ENCODE measurements around the gene TPD52L2.
A peak's percentile ranks its signal among the peaks of the same experiment; 100 is the strongest.
"Not testable (repeated sequence)": the region's sequence is repeated elsewhere in the genome, so short reads cannot be mapped to it uniquely, and the experiment has no call there.

Gene TPD52L2

DNA sequence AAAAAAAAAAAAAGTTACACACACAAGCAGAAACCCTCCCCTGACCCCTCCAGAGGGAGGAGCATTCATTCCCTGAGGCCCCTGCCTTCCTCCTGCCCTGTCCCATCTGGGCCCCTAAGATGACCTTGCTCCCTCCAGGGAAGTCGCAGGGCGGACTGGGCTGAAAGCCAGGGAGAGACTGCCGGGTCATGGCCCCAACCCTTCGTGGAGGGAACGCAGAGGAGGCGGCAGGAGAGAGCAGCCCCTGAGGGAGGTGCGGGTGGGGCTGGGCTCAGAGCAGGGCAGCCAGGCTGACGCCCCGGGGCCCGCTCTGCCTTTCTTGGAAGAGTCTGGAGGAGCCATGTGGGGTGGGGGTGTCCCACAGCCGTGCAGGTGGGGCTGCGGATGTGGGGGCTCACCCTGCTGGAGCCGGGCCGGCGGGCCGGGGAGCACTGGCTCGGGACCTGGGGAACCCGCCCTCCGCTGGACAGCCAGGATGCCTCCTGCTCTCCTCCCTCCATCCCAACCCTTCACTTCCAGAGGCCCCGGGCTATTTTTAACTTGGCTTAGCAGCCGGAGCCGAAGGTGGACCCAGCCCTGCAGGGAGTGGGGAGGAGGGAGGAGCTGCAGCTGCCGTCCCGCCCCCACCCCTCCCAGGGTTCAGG lies 18.8 kb upstream of the TPD52L2 start:
- no peak overlapping the region for H3K9ac ChIP-seq (ENCODE audit: low read depth in 1 of 2, low read length in 2 of 2)
- H3K9me3 ChIP-seq (ENCODE audit: control insufficient read depth in 1 of 2, low read length in 2 of 2): peaks cover 0 to 2% of the 10 kb centered on the region in 2 donors
- no peaks in the 10 kb centered on the region for H3K36me3 ChIP-seq (ENCODE audit: control insufficient read depth in 1 of 2, insufficient read depth in 2 of 2, low read length in 2 of 2)
- H3K27ac ChIP-seq (ENCODE audit: low read depth, low read length): peak overlapping the region; percentile 20
- H3K4me1 ChIP-seq (ENCODE audit: control insufficient read depth in 1 of 2, insufficient read depth in 2 of 2, low read length in 2 of 2): peaks cover 0 to 6% of the 10 kb centered on the region in 2 donors
- H3K4me3 ChIP-seq (ENCODE audit: low read depth in 1 of 2, low read length in 2 of 2): no peak overlapping the region
- peaks cover 27 to 32% of the 10 kb centered on the region in 2 donors for H3K27me3 ChIP-seq (ENCODE audit: control insufficient read depth in 1 of 2, insufficient read depth in 2 of 2, low read length in 2 of 2)

DNA sequence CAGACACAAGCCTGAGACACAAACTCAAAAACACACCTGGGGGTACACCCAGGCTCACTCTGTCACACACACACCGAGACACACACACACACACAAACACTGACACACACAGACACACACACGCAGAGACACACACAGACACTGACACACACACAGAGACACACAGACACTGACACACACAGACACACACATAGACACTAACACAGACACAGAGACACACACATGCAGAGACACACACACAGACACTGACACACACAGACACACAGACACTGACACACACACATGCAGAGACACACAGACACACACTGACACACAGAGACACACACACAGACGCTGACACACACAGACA lies 18.2 kb upstream of the TPD52L2 start:
- Histone ChIP-seq H3K9me3 (ENCODE audit: control insufficient read depth in 1 of 2, low read length in 2 of 2) (peaks cover 0 to 2% of the 10 kb centered on the region in 2 donors), H3K9ac (ENCODE audit: low read depth in 1 of 2, low read length in 2 of 2) (no peak overlapping the region), H3K27me3 (ENCODE audit: control insufficient read depth in 1 of 2, insufficient read depth in 2 of 2, low read length in 2 of 2) (peaks cover 27 to 32% of the 10 kb centered on the region in 2 donors), H3K27ac (ENCODE audit: low read depth, low read length) (no peak overlapping the region), H3K36me3 (ENCODE audit: control insufficient read depth in 1 of 2, insufficient read depth in 2 of 2, low read length in 2 of 2) (no peaks in the 10 kb centered on the region), H3K4me1 (ENCODE audit: control insufficient read depth in 1 of 2, insufficient read depth in 2 of 2, low read length in 2 of 2) (peaks cover 0 to 6% of the 10 kb centered on the region in 2 donors), H3K4me3 (ENCODE audit: low read depth in 1 of 2, low read length in 2 of 2) (no peak overlapping the region)

DNA sequence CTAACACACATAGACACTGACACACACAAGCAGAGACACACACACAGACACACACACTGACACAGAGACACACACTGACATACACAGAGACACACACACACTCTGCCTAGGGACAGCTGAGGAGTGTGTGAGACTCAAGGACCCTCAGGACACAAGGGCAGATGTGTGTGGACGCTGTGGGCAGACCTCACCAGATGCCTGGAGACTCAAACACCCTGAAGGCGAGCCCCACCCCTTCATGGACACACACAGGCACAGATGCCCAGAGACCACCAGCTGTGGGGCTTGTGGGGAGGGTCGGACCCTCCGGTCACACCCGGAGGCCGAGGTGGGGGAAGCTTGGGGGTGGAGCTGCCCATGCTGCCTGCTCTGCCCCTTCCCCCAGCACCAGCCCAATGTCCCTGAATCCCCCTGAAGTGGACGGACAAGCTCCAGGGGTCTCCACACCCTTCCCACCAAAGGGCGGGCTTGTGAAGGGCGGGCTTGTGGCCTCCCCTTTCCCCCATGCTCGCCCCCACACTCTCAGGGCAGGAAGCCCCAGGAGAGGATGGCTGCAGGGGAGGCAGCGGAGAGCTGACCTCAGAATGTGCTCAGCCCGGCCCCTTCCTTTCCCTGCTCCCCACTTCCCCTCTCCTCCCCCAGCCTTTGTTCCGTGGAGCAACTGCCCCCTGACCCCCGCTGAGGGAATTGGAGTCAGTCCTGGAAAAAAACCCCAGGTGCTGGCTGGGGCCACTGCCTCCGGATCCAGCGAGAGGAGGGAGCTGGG lies 17.6 kb upstream of the TPD52L2 start:
- H3K9me3 ChIP-seq (ENCODE audit: control insufficient read depth in 1 of 2, low read length in 2 of 2): peaks cover 0 to 2% of the 10 kb centered on the region in 2 donors
- H3K36me3 ChIP-seq (ENCODE audit: control insufficient read depth in 1 of 2, insufficient read depth in 2 of 2, low read length in 2 of 2): no peaks in the 10 kb centered on the region
- peaks cover 27 to 29% of the 10 kb centered on the region in 2 donors for H3K27me3 ChIP-seq (ENCODE audit: control insufficient read depth in 1 of 2, insufficient read depth in 2 of 2, low read length in 2 of 2)
- peak overlapping the region; percentile 54 for H3K27ac ChIP-seq (ENCODE audit: low read depth, low read length)
- no peak overlapping the region for H3K4me3 ChIP-seq (ENCODE audit: low read depth in 1 of 2, low read length in 2 of 2)
- no peak overlapping the region for H3K9ac ChIP-seq (ENCODE audit: low read depth in 1 of 2, low read length in 2 of 2)
- peaks cover 0 to 6% of the 10 kb centered on the region in 2 donors for H3K4me1 ChIP-seq (ENCODE audit: control insufficient read depth in 1 of 2, insufficient read depth in 2 of 2, low read length in 2 of 2)

DNA sequence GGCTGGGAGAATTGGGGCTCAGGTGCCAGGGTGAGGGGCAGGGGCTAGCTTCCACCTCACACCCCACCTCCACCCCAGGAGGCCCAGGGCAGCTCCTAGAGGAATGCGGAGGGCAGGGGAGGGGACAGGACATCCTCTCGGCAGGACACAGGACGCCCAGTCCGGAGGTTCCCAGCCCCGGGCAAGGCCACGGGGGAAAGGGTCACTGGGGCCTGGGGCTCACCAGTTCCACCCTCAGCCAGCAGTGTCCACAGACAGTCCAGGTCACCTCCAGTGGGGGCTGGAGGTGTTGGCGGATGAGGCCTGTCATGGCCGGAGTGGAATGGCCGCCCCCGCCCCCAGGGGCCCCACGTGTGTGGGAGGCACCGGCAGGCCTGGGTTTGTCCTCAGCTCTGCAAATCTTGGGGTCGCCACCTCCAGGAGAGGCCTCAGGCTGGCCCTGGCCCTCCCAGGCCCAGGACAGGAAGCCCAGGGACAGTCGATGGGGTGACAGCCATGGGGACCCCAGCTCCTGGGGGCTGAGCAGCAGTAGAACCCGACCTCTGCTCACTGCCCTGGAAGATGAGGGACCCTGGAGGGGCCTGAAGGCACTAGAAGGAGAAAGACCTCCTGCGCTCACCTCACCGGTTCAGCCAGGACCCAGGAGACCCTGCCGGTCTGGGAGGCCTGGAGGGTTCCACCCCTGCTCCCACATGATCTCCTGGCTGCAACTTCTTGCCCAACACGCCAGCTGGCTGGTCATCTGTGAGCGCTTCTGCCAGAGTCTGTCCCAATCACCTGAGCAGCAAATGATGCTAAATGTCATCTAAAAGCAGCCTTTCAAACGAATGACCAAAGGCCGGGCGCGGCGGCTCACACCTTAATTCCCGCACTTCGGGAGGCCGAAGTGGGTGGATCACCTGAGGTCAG lies 16.8 kb upstream of the TPD52L2 start:
- Histone ChIP-seq H3K4me3 (ENCODE audit: low read depth in 1 of 2, low read length in 2 of 2) (no peak overlapping the region), H3K9me3 (ENCODE audit: control insufficient read depth in 1 of 2, low read length in 2 of 2) (peaks cover 0 to 2% of the 10 kb centered on the region in 2 donors), H3K9ac (ENCODE audit: low read depth in 1 of 2, low read length in 2 of 2) (no peak overlapping the region), H3K27ac (ENCODE audit: low read depth, low read length) (no peak overlapping the region), H3K27me3 (ENCODE audit: control insufficient read depth in 1 of 2, insufficient read depth in 2 of 2, low read length in 2 of 2) (peaks cover 24 to 27% of the 10 kb centered on the region in 2 donors), H3K4me1 (ENCODE audit: control insufficient read depth in 1 of 2, insufficient read depth in 2 of 2, low read length in 2 of 2) (peaks cover 0 to 6% of the 10 kb centered on the region in 2 donors), H3K36me3 (ENCODE audit: control insufficient read depth in 1 of 2, insufficient read depth in 2 of 2, low read length in 2 of 2) (no peaks in the 10 kb centered on the region)

DNA sequence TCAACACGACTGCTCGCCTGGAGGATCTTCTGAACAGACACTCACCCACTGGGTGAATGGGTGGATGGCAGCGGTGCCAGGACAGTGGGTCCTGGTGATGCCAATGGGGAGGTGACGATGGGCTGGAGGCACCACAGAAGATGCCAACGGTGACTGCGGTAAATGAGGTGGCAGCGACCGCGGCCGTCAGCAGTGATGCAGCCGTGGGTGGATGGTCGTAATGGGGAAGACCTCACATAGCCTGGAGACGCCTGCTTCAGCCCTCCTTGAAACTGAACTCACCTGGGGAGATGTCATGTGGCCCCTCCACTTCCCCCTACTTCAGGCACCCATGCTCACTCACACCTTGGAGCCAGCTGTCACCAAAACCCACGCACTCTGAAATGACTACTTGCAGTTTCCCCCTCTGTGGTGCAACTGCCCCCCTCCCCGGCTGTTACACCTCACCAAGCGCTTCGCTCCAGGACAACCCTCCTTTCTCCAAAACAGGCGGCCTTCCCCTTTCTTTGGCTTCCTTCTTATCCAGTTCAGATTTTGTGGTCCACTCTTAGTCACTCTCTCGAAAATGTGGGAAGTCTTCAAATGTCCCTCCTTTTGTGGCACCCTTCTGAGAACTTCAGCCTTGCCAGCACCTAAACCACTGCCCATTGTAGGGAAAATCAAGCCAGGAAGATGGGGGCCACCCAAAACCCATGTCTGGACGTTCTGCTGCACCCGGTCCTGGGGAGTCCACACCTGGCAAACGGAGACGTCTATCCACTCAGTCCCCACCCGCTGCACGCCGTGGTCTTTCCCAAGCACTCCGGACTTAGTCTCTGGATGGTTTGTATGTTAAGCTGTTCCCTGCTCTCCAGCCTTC lies 14.2 kb upstream of the TPD52L2 start:
- no peak overlapping the region for H3K9ac ChIP-seq (ENCODE audit: low read depth in 1 of 2, low read length in 2 of 2)
- peaks cover 0 to 2% of the 10 kb centered on the region in 2 donors for H3K9me3 ChIP-seq (ENCODE audit: control insufficient read depth in 1 of 2, low read length in 2 of 2)
- H3K4me3 ChIP-seq (ENCODE audit: low read depth in 1 of 2, low read length in 2 of 2): no peak overlapping the region
- H3K36me3 ChIP-seq (ENCODE audit: control insufficient read depth in 1 of 2, insufficient read depth in 2 of 2, low read length in 2 of 2): no peaks in the 10 kb centered on the region
- no peak overlapping the region for H3K27ac ChIP-seq (ENCODE audit: low read depth, low read length)
- H3K4me1 ChIP-seq (ENCODE audit: control insufficient read depth in 1 of 2, insufficient read depth in 2 of 2, low read length in 2 of 2): peaks cover 0 to 20% of the 10 kb centered on the region in 2 donors
- H3K27me3 ChIP-seq (ENCODE audit: control insufficient read depth in 1 of 2, insufficient read depth in 2 of 2, low read length in 2 of 2): peaks cover 27% of the 10 kb centered on the region in 2 donors

DNA sequence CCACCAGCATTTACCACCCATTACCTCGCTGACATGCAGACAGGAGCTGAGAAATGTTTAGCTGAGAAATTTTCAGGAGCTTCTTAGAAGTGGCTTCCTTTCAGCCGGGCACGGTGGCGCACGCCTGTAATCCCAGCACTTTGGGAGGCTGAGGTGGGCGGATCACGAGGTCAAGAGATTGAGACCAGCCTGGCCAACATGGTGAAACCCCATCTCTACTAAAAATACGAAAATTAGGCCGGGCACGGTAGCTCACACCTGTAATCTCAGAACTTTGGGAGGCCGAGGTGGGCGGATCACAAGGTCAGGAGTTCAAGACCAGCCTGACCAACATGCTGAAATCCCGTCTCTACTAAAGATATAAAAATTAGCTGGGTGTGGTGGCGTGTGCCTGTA lies 13.5 kb upstream of the TPD52L2 start:
- H3K4me1 ChIP-seq (ENCODE audit: control insufficient read depth in 1 of 2, insufficient read depth in 2 of 2, low read length in 2 of 2): peaks cover 0 to 20% of the 10 kb centered on the region in 2 donors
- not testable (repeated sequence) for H3K4me3 ChIP-seq (ENCODE audit: low read depth in 1 of 2, low read length in 2 of 2); H3K9ac ChIP-seq (ENCODE audit: low read depth in 1 of 2, low read length in 2 of 2); H3K27ac ChIP-seq (ENCODE audit: low read depth, low read length); H3K9me3 ChIP-seq (ENCODE audit: control insufficient read depth in 1 of 2, low read length in 2 of 2); H3K36me3 ChIP-seq (ENCODE audit: control insufficient read depth in 1 of 2, insufficient read depth in 2 of 2, low read length in 2 of 2)
- peaks cover 24 to 26% of the 10 kb centered on the region in 2 donors for H3K27me3 ChIP-seq (ENCODE audit: control insufficient read depth in 1 of 2, insufficient read depth in 2 of 2, low read length in 2 of 2)

DNA sequence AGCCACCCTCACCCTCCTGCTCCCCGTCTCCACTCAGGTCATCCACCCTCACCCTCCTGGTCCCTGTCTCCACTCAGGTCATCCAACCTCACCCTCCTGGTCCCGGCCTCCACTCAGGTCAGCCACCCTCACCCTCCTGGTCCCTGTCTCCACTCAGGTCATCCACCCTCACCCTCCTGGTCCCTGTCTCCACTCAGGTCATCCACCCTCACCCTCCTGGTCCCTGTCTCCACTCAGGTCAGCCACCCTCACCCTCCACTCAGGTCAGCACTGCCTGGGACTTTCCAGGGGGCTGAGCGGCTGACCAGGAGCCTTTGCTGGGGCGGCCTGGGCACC lies 11.4 kb upstream of the TPD52L2 start:
- H3K4me1 ChIP-seq (ENCODE audit: control insufficient read depth in 1 of 2, insufficient read depth in 2 of 2, low read length in 2 of 2): peaks cover 14 to 31% of the 10 kb centered on the region in 2 donors
- not testable (repeated sequence) for H3K4me3 ChIP-seq (ENCODE audit: low read depth in 1 of 2, low read length in 2 of 2); H3K36me3 ChIP-seq (ENCODE audit: control insufficient read depth in 1 of 2, insufficient read depth in 2 of 2, low read length in 2 of 2); H3K27ac ChIP-seq (ENCODE audit: low read depth, low read length); H3K9me3 ChIP-seq (ENCODE audit: control insufficient read depth in 1 of 2, low read length in 2 of 2); H3K9ac ChIP-seq (ENCODE audit: low read depth in 1 of 2, low read length in 2 of 2)
- peaks cover 20 to 24% of the 10 kb centered on the region in 2 donors for H3K27me3 ChIP-seq (ENCODE audit: control insufficient read depth in 1 of 2, insufficient read depth in 2 of 2, low read length in 2 of 2)

DNA sequence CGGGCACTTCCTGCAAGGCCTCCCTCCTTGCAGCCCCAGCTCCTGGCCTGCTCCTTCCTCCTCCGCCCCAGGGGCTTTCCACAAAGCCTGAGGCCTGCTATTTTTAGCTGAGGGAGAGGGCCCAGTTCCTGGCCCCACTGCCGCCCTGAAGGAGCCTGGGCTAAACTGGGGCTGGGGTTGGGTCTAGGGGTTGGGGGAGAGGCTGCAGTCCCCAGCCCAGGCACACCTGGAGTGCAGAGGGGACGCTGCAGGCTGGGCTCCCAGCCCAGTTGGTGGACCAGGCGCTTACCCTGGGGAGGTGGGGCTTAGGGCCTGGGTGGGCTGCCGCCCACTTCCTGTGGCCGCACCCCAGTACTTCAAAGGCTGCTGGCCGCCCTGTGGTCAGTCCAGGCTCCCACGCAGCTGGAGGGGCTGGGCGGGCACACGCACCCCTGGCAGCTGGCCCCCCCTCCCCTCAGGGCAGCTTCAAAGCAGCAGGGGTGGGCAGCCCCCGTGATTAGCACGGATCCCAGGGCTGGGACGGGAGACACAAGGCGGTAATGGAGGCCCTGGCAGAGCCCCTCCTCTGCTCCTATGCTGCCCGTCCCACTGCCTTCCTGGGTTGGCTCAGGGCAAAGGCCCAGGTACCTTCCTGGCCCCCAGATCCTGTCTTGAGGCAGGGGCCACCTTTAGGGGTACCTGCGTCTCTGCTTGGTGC lies 10.9 kb upstream of the TPD52L2 start:
- no peak overlapping the region for H3K4me3 ChIP-seq (ENCODE audit: low read depth in 1 of 2, low read length in 2 of 2)
- no peak overlapping the region for H3K9ac ChIP-seq (ENCODE audit: low read depth in 1 of 2, low read length in 2 of 2)
- no peaks in the 10 kb centered on the region for H3K36me3 ChIP-seq (ENCODE audit: control insufficient read depth in 1 of 2, insufficient read depth in 2 of 2, low read length in 2 of 2)
- H3K9me3 ChIP-seq (ENCODE audit: control insufficient read depth in 1 of 2, low read length in 2 of 2): peaks cover 0 to 2% of the 10 kb centered on the region in 2 donors
- H3K27ac ChIP-seq (ENCODE audit: low read depth, low read length): peak overlapping the region; percentile 42
- peaks cover 23 to 24% of the 10 kb centered on the region in 2 donors for H3K27me3 ChIP-seq (ENCODE audit: control insufficient read depth in 1 of 2, insufficient read depth in 2 of 2, low read length in 2 of 2)
- peaks cover 20 to 35% of the 10 kb centered on the region in 2 donors for H3K4me1 ChIP-seq (ENCODE audit: control insufficient read depth in 1 of 2, insufficient read depth in 2 of 2, low read length in 2 of 2)

DNA sequence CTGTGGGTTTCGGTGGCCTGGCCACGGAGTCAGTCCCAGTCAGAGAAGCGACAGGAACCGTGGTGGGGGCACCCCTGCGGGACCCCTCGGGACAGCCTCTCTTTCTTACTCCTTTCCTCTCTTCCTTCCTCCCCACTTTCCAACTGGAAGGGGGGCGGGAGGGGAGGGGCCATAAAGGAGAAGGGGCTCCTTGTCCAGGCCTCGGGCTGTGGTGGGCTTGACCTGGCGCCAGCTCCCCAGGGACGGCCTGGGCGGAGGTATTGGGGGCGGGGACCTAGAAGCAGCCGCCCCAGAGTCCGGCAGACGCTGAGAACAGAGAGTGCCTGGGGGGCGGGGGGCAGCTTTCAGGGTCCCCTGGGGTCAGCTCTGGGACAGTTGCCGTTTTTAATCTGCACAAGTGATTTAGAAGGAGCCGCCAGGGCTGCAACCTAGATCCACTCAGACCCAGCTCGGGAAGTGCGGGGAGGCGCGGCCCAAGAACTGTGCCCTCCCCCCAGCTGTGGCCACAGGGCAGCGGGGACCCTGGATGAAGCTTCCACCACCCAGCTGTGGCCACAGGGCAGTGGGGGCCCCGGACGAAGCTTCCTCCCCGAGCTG lies 10.2 kb upstream of the TPD52L2 start:
- Histone ChIP-seq H3K4me3 (ENCODE audit: low read depth in 1 of 2, low read length in 2 of 2) (no peak overlapping the region), H3K4me1 (ENCODE audit: control insufficient read depth in 1 of 2, insufficient read depth in 2 of 2, low read length in 2 of 2) (peaks cover 24 to 40% of the 10 kb centered on the region in 2 donors), H3K27me3 (ENCODE audit: control insufficient read depth in 1 of 2, insufficient read depth in 2 of 2, low read length in 2 of 2) (peaks cover 23 to 24% of the 10 kb centered on the region in 2 donors), H3K27ac (ENCODE audit: low read depth, low read length) (peak overlapping the region; percentile 42), H3K9ac (ENCODE audit: low read depth in 1 of 2, low read length in 2 of 2) (no peak overlapping the region), H3K36me3 (ENCODE audit: control insufficient read depth in 1 of 2, insufficient read depth in 2 of 2, low read length in 2 of 2) (no peaks in the 10 kb centered on the region), H3K9me3 (ENCODE audit: control insufficient read depth in 1 of 2, low read length in 2 of 2) (peaks cover 0 to 2% of the 10 kb centered on the region in 2 donors)
